GM12878 (cell line): ENCODE data around the gene CAP2. TPM values are rescaled to one million over a fixed set of nuclear protein-coding genes. Genes with fewer than 3 reads are reported as not detected.

Experiments
- ATAC-seq: fragments of 200-7000 bp; cut with Tn5 transposase; 3 replicates; pipeline ENCODE4 v1.9.1; 2020; ENCODE audit warnings: mild to moderate bottlenecking, moderate library complexity
- BruUV-seq: library from RNA; stranded (reverse); fragments of 400-500 nt; replicated peaks from 2 replicates; lab custom pipeline; 2021; lab: Mats Ljungman, UMichigan
- CTCF ChIA-PET: fragments of 300-600 bp; sonication (Branson Sonifier 250); formaldehyde crosslinking; extraction: SDS; loops from one replicate; lab custom pipeline; 2021; ENCODE audit warnings: inconsistent platforms; lab: Yijun Ruan, JAX
- POLR2A ChIA-PET: fragments of 350-600 bp; formaldehyde crosslinking; extraction: SDS; loops from one replicate; lab custom pipeline; 2021; ENCODE audit warnings: inconsistent platforms; lab: Charles Lee
- RAD21 ChIA-PET: fragments of 300-600 bp; sonication (Branson Sonifier 250); formaldehyde crosslinking; loops from one replicate; lab custom pipeline; 2023; ENCODE audit warnings: antibody characterized with exemption; ENCODE audit not compliant: unreplicated experiment; lab: Charles Lee
- SMC1A ChIA-PET: fragments of 300-600 bp; sonication (Branson Sonifier 250); formaldehyde crosslinking; loops from one replicate; lab custom pipeline; 2023; ENCODE audit not compliant: unreplicated experiment, uncharacterized antibody; lab: Charles Lee
- DNase-seq: peaks from one replicate; pipeline ENCODE4 v3.0.0-alpha.2; 2011; ENCODE audit warnings: low read depth, low spot score
- FAIRE-seq: peaks from 3 replicates; lab custom pipeline; 2011; peaks lifted over from hg19 to GRCh38; lab: Jason Lieb, UNC
- H2AFZ ChIP-seq: 2 replicates; pipeline ENCODE4 v1.6.0; 2011; ENCODE audit warnings: low read depth, low read length, control low read depth; ENCODE audit not compliant: control insufficient read depth
- H3K27ac ChIP-seq: 2 replicates; pipeline ENCODE4 v1.5.1; 2011; ENCODE audit warnings: control low read depth; ENCODE audit not compliant: control insufficient read depth, insufficient read depth
- H3K27me3 ChIP-seq, 2 experiments: replicated peaks in 1 of 2; 2 replicates each; pipeline versions ENCODE4 v1.6.0 to v1.6.1; 2011; ENCODE audit warnings: low read length in 1 of 2; ENCODE audit not compliant: control insufficient read depth in 2 of 2, insufficient read depth in 2 of 2
- H3K36me3 ChIP-seq, 2 experiments: 2 replicates each; pipeline ENCODE4 v1.5.1; 2011; ENCODE audit warnings: low read length in 1 of 2; ENCODE audit not compliant: control insufficient read depth in 2 of 2, insufficient read depth in 2 of 2
- H3K4me1 ChIP-seq: 2 replicates; pipeline ENCODE4 v1.6.1; 2011; ENCODE audit warnings: mild to moderate bottlenecking, low read length, moderate library complexity, mixed read lengths; ENCODE audit not compliant: control insufficient read depth, insufficient read depth
- H3K4me2 ChIP-seq: 2 replicates; pipeline ENCODE4 v1.6.0; 2011; ENCODE audit warnings: control low read depth; ENCODE audit not compliant: control insufficient read depth, insufficient read depth
- H3K4me3 ChIP-seq: fragments of 200-600 bp; sonication (generic); 2 replicates; pipeline ENCODE4 v1.5.1; 2016
- H3K79me2 ChIP-seq: 2 replicates; pipeline ENCODE4 v1.6.0; 2011; ENCODE audit warnings: low read length; ENCODE audit not compliant: control insufficient read depth, insufficient read depth
- H3K9ac ChIP-seq: 2 replicates; pipeline ENCODE4 v1.8.0; 2011; ENCODE audit warnings: low read length, control low read depth, mixed read lengths; ENCODE audit not compliant: control insufficient read depth, insufficient read depth
- H3K9me3 ChIP-seq: replicated peaks from 3 replicates; pipeline ENCODE4 v1.5.1; 2011; ENCODE audit warnings: mild to moderate bottlenecking, low read length; ENCODE audit not compliant: control insufficient read depth, insufficient read depth
- H4K20me1 ChIP-seq: 2 replicates; pipeline ENCODE4 v1.6.0; 2011; ENCODE audit not compliant: control insufficient read depth, insufficient read depth
- ATF2 ChIP-seq: IDR thresholded peaks from 2 replicates; pipeline ENCODE4 v1.6.1; 2012; ENCODE audit warnings: low read length, inconsistent platforms
- E2F8 ChIP-seq: fragments of 450-650 bp; IDR thresholded peaks from 2 replicates; pipeline ENCODE4 v1.6.1; 2018; ENCODE audit warnings: mild to moderate bottlenecking, low read depth, moderate library complexity; ENCODE audit not compliant: partially characterized antibody
- EP300 ChIP-seq, 2 experiments: fragments of 150-350 bp in 1 of 2; IDR thresholded peaks; 2 replicates each; pipeline ENCODE4 v1.6.1; 2011 to 2012; ENCODE audit warnings: low read depth in 2 of 2, low read length in 2 of 2, borderline replicate concordance in 1 of 2, improper control_type of control experiment in 1 of 2, inconsistent platforms in 1 of 2; ENCODE audit not compliant: control insufficient read depth in 1 of 2
- NFYA ChIP-seq: IDR thresholded peaks from 2 replicates; pipeline ENCODE4 v1.6.1; 2011; ENCODE audit warnings: low read depth, mild to moderate bottlenecking, low read length, improper control_type of control experiment, borderline replicate concordance
- PAX5 ChIP-seq: IDR thresholded peaks from 2 replicates; pipeline ENCODE4 v1.6.1; 2011; ENCODE audit warnings: low read depth, low read length, borderline replicate concordance
- RELA ChIP-seq: fragments of 450-650 bp; IDR thresholded peaks from 2 replicates; pipeline ENCODE4 v1.8.0; 2014; ENCODE audit warnings: borderline replicate concordance; ENCODE audit not compliant: partially characterized antibody
- REST ChIP-seq: IDR thresholded peaks from 2 replicates; pipeline ENCODE4 v1.6.1; 2012; ENCODE audit warnings: mild to moderate bottlenecking, low read depth, low read length
- SIN3A ChIP-seq: IDR thresholded peaks from 2 replicates; pipeline ENCODE4 v1.6.1; 2012; ENCODE audit warnings: low read depth, low read length, improper control_type of control experiment
- SPI1 ChIP-seq: IDR thresholded peaks from 2 replicates; pipeline ENCODE4 v1.6.1; 2011; ENCODE audit warnings: low read depth, mild to moderate bottlenecking, low read length, moderate library complexity, borderline replicate concordance; ENCODE audit not compliant: insufficient read depth
- WRNIP1 ChIP-seq: IDR thresholded peaks from 2 replicates; pipeline ENCODE4 v1.6.1; 2011; ENCODE audit warnings: low read depth, low read length, improper control_type of control experiment, borderline replicate concordance
- ZNF207 ChIP-seq: fragments of 450-650 bp; IDR thresholded peaks from 2 replicates; pipeline ENCODE4 v1.6.1; 2014; ENCODE audit warnings: antibody characterized with exemption, mild to moderate bottlenecking, borderline replicate concordance
- WGBS: methylation state at CpG from one replicate; pipeline ENCODE4 v1.1.6; 2016; ENCODE audit warnings: low lambda C conversion rate; ENCODE audit not compliant: insufficient replicate concordance, insufficient coverage; ENCODE audit errors: missing lambda C conversion rate; 5-methylcytosine and 5-hydroxymethylcytosine counted together
- in situ Hi-C: fragments of 300-500 bp; cut with MboI; formaldehyde crosslinking; loops from 9 replicates; pipeline ENCODE4 v1.14.3; 2018; ENCODE audit warnings: mixed read lengths
- intact Hi-C: fragments of 100-400 bp; cut with micrococcal nuclease; formaldehyde crosslinking; loops from one replicate; pipeline ENCODE4 v1.14.2; 2022; ENCODE audit not compliant: unreplicated experiment
- polyA plus RNA-seq, 11 experiments: library from polyadenylated mRNA; depleted of rRNA in 4 of 11; unstranded in 6 of 11; stranded (reverse) in 5 of 11; fragments of >200 nt; fragmentation: Nextera tagmentation in 4 of 11; fragmentation: Illumina TruSeq in 1 of 11; extraction: Ambion mirVana in 4 of 11; extraction: Trizol in 1 of 11; gene quantifications; 1 replicate in 1 of 11; 2 replicates in 10 of 11; pipeline versions ENCODE4 v1.2.1 to v1.2.3, GENCODE V29; 2011 to 2016; ENCODE audit warnings: inconsistent platforms in 2 of 11, missing spikeins in 2 of 11, low read depth in 1 of 11
- total RNA-seq, 4 experiments: library from RNA; depleted of rRNA in 3 of 4; stranded (reverse); fragments of >200 nt in 3 of 4; fragmentation: Illumina TruSeq in 1 of 4; extraction: Trizol in 1 of 4; gene quantifications; 2 replicates each; pipeline versions ENCODE4 v1.2.1 to v1.2.3, GENCODE V29; 2013 to 2021

CAP2 gene
- total and polyA plus RNA-seq, 10 of the 15 experiments (the other 5 are each of a cell fraction or from before 2014, with no cell fraction given) = 0.10 to 2.0 (median 0.15) TPM; not detected in 7

- TF ChIP-seq E2F8 (no peak), SIN3A (no peak), ZNF207 (no peak)
- TF ChIP-seq, all 136 proteins: peak for 0
Measured at GRCh38 chr6:17511084-17511483, 117.7 kb downstream of the CAP2 start (continued).

- ChIA-PET SMC1A (interaction anchor here (1.9 to 3.1 kb wide), 2 partner anchors 8 to 9 kb away, joined by 8 read pairs; no protein-coding TSS in a partner anchor), POLR2A (no interaction called here), CTCF (interaction anchor here (0.7 to 1.6 kb wide), 3 partner anchors 9 to 119 kb away, joined by 4 read pairs; partner anchors contain the start of gene CAP2), RAD21 (interaction anchor here (0.9 to 1.3 kb wide), 3 partner anchors 9 to 35 kb away, joined by 3 to 4 read pairs (median 3); no protein-coding TSS in a partner anchor)
- Histone ChIP-seq H3K9ac (no peak overlapping the region), H3K27ac (no peak overlapping the region), H3K9me3 (no peaks in the 10 kb centered on the region), H3K79me2 (no peaks in the 10 kb centered on the region), H3K4me2 (no peak overlapping the region), H3K36me3 (no peaks in the 10 kb centered on the region), H2AFZ (no peak overlapping the region), H3K27me3 (no peaks in the 10 kb centered on the region; a peak in 1 of 4 replicates), H4K20me1 (no peaks in the 10 kb centered on the region), H3K4me3 (no peak overlapping the region), H3K4me1 (no peaks in the 10 kb centered on the region)
- no peak for FAIRE-seq
- no peak for TF ChIP-seq RELA
- TF ChIP-seq NFYA = no peak
- no peak for TF ChIP-seq EP300 (IDR thresholded peaks at IDR 0.05; ENCODE audit: borderline replicate concordance in 1 of 2, control insufficient read depth in 1 of 2, low read depth in 2 of 2, low read length in 2 of 2)
- TF ChIP-seq PAX5 = no peak
- no peak for TF ChIP-seq REST
- no peak for TF ChIP-seq SPI1
- TF ChIP-seq ATF2 = no peak
- no peak for TF ChIP-seq WRNIP1
- in situ Hi-C loops (no loop called here), intact Hi-C loops (no loop called here)
- ATAC-seq = no peak
- no peak for DNase-seq
- WGBS = 36% methylated on average over 7 of the region's 7 CpGs
- no TSS peak for BruUV-seq
Measured at GRCh38 chr6:17511580-17511979, 118.2 kb downstream of the CAP2 start.
